SK-N-SH (cell line): ENCODE results near the gene PCNX3. TPM values are rescaled to one million over a fixed set of nuclear protein-coding genes. Genes with fewer than 3 reads are reported as not detected.

ENCODE experiments used
- CTCF ChIA-PET: fragments of 300-600, 350-600 bp; formaldehyde crosslinking; extraction: SDS; loops from one replicate; lab custom pipeline; 2021; lab: Yijun Ruan, JAX
- POLR2A ChIA-PET: fragments of 350-600 bp; sonication (Branson Sonifier 250); formaldehyde crosslinking; extraction: SDS; loops from one replicate; lab custom pipeline; 2020; ENCODE audit warnings: antibody characterized with exemption, inconsistent platforms; lab: Yijun Ruan, JAX
- DNase-seq: peaks from one replicate; pipeline ENCODE4 v3.0.0; 2012
- H2AFZ ChIP-seq: fragments of 200-600 bp; sonication (generic); 2 replicates; pipeline ENCODE4 v1.8.1; 2016; ENCODE audit warnings: antibody characterized with exemption, mild to moderate bottlenecking, low read depth
- H3F3A ChIP-seq: fragments of 200-600 bp; sonication (generic); replicated peaks from 2 replicates; pipeline ENCODE3; 2016; ENCODE audit warnings: antibody characterized with exemption, mild to moderate bottlenecking; ENCODE audit not compliant: insufficient read depth
- H3K27ac ChIP-seq, 2 experiments: fragments of 200-500 bp in 1 of 2; fragments of 200-600 bp in 1 of 2; sonication (Bioruptor generic) in 1 of 2; sonication (generic), shearing (Covaris generic) in 1 of 2; 2 replicates each; pipeline versions ENCODE4 v1.5.1 to v1.6.1; 2014 to 2016; ENCODE audit warnings: low read depth in 2 of 2, inconsistent platforms in 1 of 2, low read length in 1 of 2, mild to moderate bottlenecking in 1 of 2, mixed read lengths in 1 of 2
- H3K27me3 ChIP-seq: fragments of 200-600 bp; sonication (generic), shearing (Covaris generic); 2 replicates; pipeline ENCODE4 v1.6.1; 2016; ENCODE audit warnings: mixed run types; ENCODE audit not compliant: insufficient read depth
- H3K36me3 ChIP-seq, 2 experiments: fragments of 200-500 bp in 1 of 2; fragments of 200-600 bp in 1 of 2; sonication (Bioruptor generic) in 1 of 2; sonication (generic) in 1 of 2; replicated peaks in 1 of 2; 2 replicates each; pipeline versions ENCODE3 to v1.5.1; 2014 to 2016; ENCODE audit warnings: low read length in 1 of 2, mild to moderate bottlenecking in 1 of 2; ENCODE audit not compliant: insufficient read depth in 2 of 2, control insufficient read depth in 1 of 2
- H3K4me1 ChIP-seq, 2 experiments: fragments of 200-500 bp in 1 of 2; fragments of 200-600 bp in 1 of 2; sonication (Bioruptor generic) in 1 of 2; sonication (generic), shearing (Covaris generic) in 1 of 2; 2 replicates each; pipeline versions ENCODE4 v1.5.1 to v1.6.1; 2014 to 2016; ENCODE audit warnings: low read depth in 1 of 2, low read length in 1 of 2, mixed run types in 1 of 2; ENCODE audit not compliant: insufficient read depth in 2 of 2, control insufficient read depth in 1 of 2
- H3K4me2 ChIP-seq: fragments of 200-600 bp; sonication (generic), shearing (Covaris generic); 2 replicates; pipeline ENCODE4 v1.6.1; 2017; ENCODE audit warnings: mixed run types
- H3K4me3 ChIP-seq, 2 experiments: fragments of 200-500 bp in 1 of 2; fragments of 200-600 bp in 1 of 2; sonication (Bioruptor generic) in 1 of 2; sonication (generic), shearing (Covaris generic) in 1 of 2; 2 replicates each; pipeline versions ENCODE4 v1.5.1 to v1.8.1; 2014 to 2016; ENCODE audit warnings: low read depth in 2 of 2, inconsistent platforms in 1 of 2, low read length in 1 of 2, mild to moderate bottlenecking in 1 of 2, mixed read lengths in 1 of 2, moderate library complexity in 1 of 2
- H3K79me2 ChIP-seq: fragments of 200-600 bp; sonication (generic); 2 replicates; pipeline ENCODE4 v1.8.1; 2017; ENCODE audit warnings: mild to moderate bottlenecking; ENCODE audit not compliant: insufficient read depth
- H3K9ac ChIP-seq: fragments of 200-600 bp; sonication (generic); 2 replicates; pipeline ENCODE4 v1.6.1; 2017; ENCODE audit warnings: mixed run types
- H3K9me2 ChIP-seq: fragments of 200-600 bp; sonication (generic); 2 replicates; pipeline ENCODE4 v1.6.1; 2017; ENCODE audit warnings: mixed run types
- H3K9me3 ChIP-seq: fragments of 200-600 bp; sonication (generic); 2 replicates; pipeline ENCODE4 v1.6.1; 2017; ENCODE audit warnings: mixed run types, mild to moderate bottlenecking, moderate library complexity
- H4K20me1 ChIP-seq: fragments of 200-600 bp; sonication (generic); 2 replicates; pipeline ENCODE4 v1.6.1; 2017; ENCODE audit warnings: mild to moderate bottlenecking, mixed run types; ENCODE audit not compliant: insufficient read depth
- EP300 ChIP-seq, 2 experiments: IDR thresholded peaks; 2 replicates each; pipeline versions ENCODE4 v1.4.0 to v1.6.1; 2012; ENCODE audit warnings: borderline replicate concordance in 1 of 2, low read depth in 1 of 2, low read length in 1 of 2
- FOSL2 ChIP-seq: IDR thresholded peaks from 2 replicates; pipeline ENCODE4 v1.4.0; 2012; ENCODE audit warnings: low read depth, mild to moderate bottlenecking, moderate library complexity, borderline replicate concordance
- GATA2 ChIP-seq: sonication (generic); formaldehyde crosslinking; IDR thresholded peaks from 2 replicates; pipeline ENCODE4 v1.5.0; 2020; ENCODE audit warnings: mild to moderate bottlenecking, missing genetic modification reagents
- IRF3 ChIP-seq: fragments of 150-350 bp; IDR thresholded peaks from 2 replicates; pipeline ENCODE4 v1.6.1; 2016; ENCODE audit warnings: mild to moderate bottlenecking, low read depth, low read length
- MAX ChIP-seq: IDR thresholded peaks from 2 replicates; pipeline ENCODE4 v1.4.0; 2012; ENCODE audit warnings: low read depth
- MEF2A ChIP-seq: IDR thresholded peaks from 2 replicates; pipeline ENCODE4 v1.4.0; 2012; ENCODE audit warnings: low read depth, borderline replicate concordance
- NFIC ChIP-seq: IDR thresholded peaks from 2 replicates; pipeline ENCODE4 v1.4.0; 2012; ENCODE audit warnings: borderline replicate concordance
- PBX3 ChIP-seq: IDR thresholded peaks from 2 replicates; pipeline ENCODE4; 2012
- POLR2AphosphoS5 ChIP-seq: IDR thresholded peaks from 2 replicates; pipeline ENCODE4 v1.6.1; 2012; ENCODE audit warnings: low read depth, low read length
- RFX5 ChIP-seq: IDR thresholded peaks from 2 replicates; pipeline ENCODE4 v1.6.1; 2012; ENCODE audit warnings: mild to moderate bottlenecking, improper control_type of control experiment, low read length
- RXRA ChIP-seq: IDR thresholded peaks from 2 replicates; pipeline ENCODE4 v1.4.0; 2012; ENCODE audit warnings: low read depth, mild to moderate bottlenecking, borderline replicate concordance
- TCF12 ChIP-seq: IDR thresholded peaks from 2 replicates; pipeline ENCODE4 v1.4.0; 2012
- USF2 ChIP-seq: fragments of 150-350 bp; IDR thresholded peaks from 2 replicates; pipeline ENCODE4 v1.6.1; 2017; ENCODE audit warnings: antibody characterized with exemption, low read length, low read depth, borderline replicate concordance
- ZBTB33 ChIP-seq: IDR thresholded peaks from 2 replicates; pipeline ENCODE4 v1.4.0; 2012; ENCODE audit warnings: low read depth, borderline replicate concordance
- WGBS: methylation state at CpG from one replicate; pipeline ENCODE4 v1.1.6; 2017; ENCODE audit warnings: low lambda C conversion rate; 5-methylcytosine and 5-hydroxymethylcytosine counted together
- polyA plus RNA-seq, 3 experiments: library from polyadenylated mRNA; depleted of rRNA; stranded (reverse); fragments of >200 nt; gene quantifications; 2 replicates each; pipeline ENCODE4 v1.2.3, GENCODE V29; 2012

PCNX3 gene
- polyA plus RNA-seq, 1 of the 3 experiments (the other 2 are of a cell fraction), result 33.7 TPM

- no peaks in the 10 kb centered on the region for H3K9me2 ChIP-seq
- H3K27me3 ChIP-seq, result no peaks in the 10 kb centered on the region
- ChIA-PET POLR2A (interaction anchor here (1.0 to 4.1 kb wide), 4 partner anchors 8 to 57 kb away, joined by 3 to 25 read pairs (median 14); partner anchors contain the start of genes RELA and SIPA1), CTCF (interaction anchor here (1.8 to 2.7 kb wide), 2 partner anchors 8 to 17 kb away, joined by 9 to 13 read pairs; partner anchors contain the start of genes RELA and SIPA1)
- H3K4me2 ChIP-seq, result no peak overlapping the region
- peak overlapping the region in 1 of 2 experiments; percentile 98; a peak in 1 of 4 replicates for H3K27ac ChIP-seq
- no peaks in the 10 kb centered on the region for H4K20me1 ChIP-seq
- H3F3A ChIP-seq, result peaks cover 43% of the 10 kb centered on the region
- peaks cover 36 to 60% of the 10 kb centered on the region in 2 experiments for H3K36me3 ChIP-seq
- H3K4me3 ChIP-seq, result no peak overlapping the region
- H2AFZ ChIP-seq, result no peak overlapping the region
- H3K79me2 ChIP-seq, result peaks cover 15% of the 10 kb centered on the region; the same call in 1 of the 2 replicates
- TF ChIP-seq IRF3 (no peak), POLR2AphosphoS5 (peak; percentile 17; the same call in 1 of the 2 replicates)
- TF ChIP-seq, all 33 proteins: peak for 1
- 100% methylated on average over 6 of the region's 14 CpGs for whole genome bisulfite sequencing
- Histone ChIP-seq H3K9me3 (no peaks in the 10 kb centered on the region), H3K9ac (no peak overlapping the region), H3K4me1 (peaks cover 11 to 24% of the 10 kb centered on the region in 2 experiments)
- DNase-seq, result no peak
Measured at GRCh38 chr11:65654375-65655349, 39.1 kb downstream of the PCNX3 start.

GRCh38 chr11:65655570-65656332 lies 40.2 kb downstream of the PCNX3 start:
- no peak overlapping the region for H3K9ac ChIP-seq
- H3K9me2 ChIP-seq, result no peaks in the 10 kb centered on the region
- 92% methylated on average over 14 of the region's 16 CpGs for WGBS
- no peak overlapping the region; a peak in 1 of 4 replicates for H3K27ac ChIP-seq
- peaks cover 25% of the 10 kb centered on the region for H3K79me2 ChIP-seq
- H3K36me3 ChIP-seq, result peaks cover 45 to 65% of the 10 kb centered on the region in 2 experiments
- H4K20me1 ChIP-seq, result no peaks in the 10 kb centered on the region
- peaks cover 11 to 24% of the 10 kb centered on the region in 2 experiments for H3K4me1 ChIP-seq
- H3F3A ChIP-seq, result peaks cover 43% of the 10 kb centered on the region
- no peaks in the 10 kb centered on the region for H3K27me3 ChIP-seq
- H3K9me3 ChIP-seq, result no peaks in the 10 kb centered on the region
- no peak overlapping the region for H2AFZ ChIP-seq
- TF ChIP-seq FOSL2 (no peak), IRF3 (no peak), RXRA (no peak), EP300 (IDR thresholded peaks at IDR 0.05; ENCODE audit: borderline replicate concordance in 1 of 2, low read depth in 1 of 2, low read length in 1 of 2) (no peak), USF2 (no peak), RFX5 (no peak), MAX (no peak), MEF2A (no peak), NFIC (no peak), ZBTB33 (no peak), GATA2 (CRISPR knock-in tag) (no peak), PBX3 (no peak), TCF12 (no peak)
- DNase-seq, result no peak
- POLR2A ChIA-PET, result no interaction called here
- CTCF ChIA-PET, result interaction anchor here (0.6 to 1.2 kb wide), 2 partner anchors 30 to 216 kb away, joined by 3 read pairs; no protein-coding TSS in a partner anchor
- no peak overlapping the region for H3K4me2 ChIP-seq
- no peak overlapping the region for H3K4me3 ChIP-seq
